Osteocyte (in vitro differentiated cells): ENCODE measurements around the gene FTSJ3. TPM values are rescaled to one million over a fixed set of nuclear protein-coding genes. Genes with fewer than 3 reads are reported as not detected.
A peak's percentile ranks its signal among the peaks of the same experiment; 100 is the strongest.
"Not testable (repeated sequence)": the region's sequence is repeated elsewhere in the genome, so short reads cannot be mapped to it uniquely, and the experiment has no call there.

Source experiments
- DNase-seq: peaks from one replicate; pipeline ENCODE4 v3.0.0; 2021; ENCODE audit warnings: mixed read lengths; ENCODE audit not compliant: unreplicated experiment; ENCODE audit errors: extremely low spot score
- H3K27ac Mint-ChIP-seq: one replicate; pipeline ENCODE4 v1.8.0; 2021; ENCODE audit warnings: mild to moderate bottlenecking, mixed read lengths; ENCODE audit not compliant: unreplicated experiment
- H3K27me3 Mint-ChIP-seq: one replicate; pipeline ENCODE4 v1.8.0; 2021; ENCODE audit warnings: mixed read lengths; ENCODE audit not compliant: unreplicated experiment
- H3K36me3 Mint-ChIP-seq: one replicate; pipeline ENCODE4 v1.8.0; 2021; ENCODE audit warnings: mixed read lengths; ENCODE audit not compliant: unreplicated experiment
- H3K4me1 Mint-ChIP-seq: one replicate; pipeline ENCODE4 v1.8.0; 2021; ENCODE audit warnings: mixed read lengths; ENCODE audit not compliant: unreplicated experiment
- H3K4me3 Mint-ChIP-seq: one replicate; pipeline ENCODE4 v1.8.0; 2021; ENCODE audit warnings: mild to moderate bottlenecking, moderate library complexity, mixed read lengths; ENCODE audit not compliant: unreplicated experiment
- H3K9me3 Mint-ChIP-seq: one replicate; pipeline ENCODE4 v1.8.0; 2021; ENCODE audit warnings: mixed read lengths; ENCODE audit not compliant: unreplicated experiment
- long read RNA-seq: library from polyadenylated mRNA; unstranded; transcript quantifications from one replicate; pipeline ENCODE4 v2.0.0, GENCODE V29; 2021
- total RNA-seq: library from RNA; stranded (reverse); gene quantifications from 2 replicates; pipeline ENCODE4 v1.2.1, GENCODE V29; 2021
- TF ChIP-seq, protein P1 (sequence below): fragments of 200-600 bp; sonication (generic); IDR thresholded peaks from 2 replicates; pipeline ENCODE4 v1.5.0; 2021; ENCODE audit warnings: antibody characterized with exemption, mild to moderate bottlenecking, moderate library complexity

Gene FTSJ3
- 36.1 and 37.4 TPM in 2 replicates for total RNA-seq
- long read RNA-seq, transcript FTSJ3-201 (21 exons, 3,559 nt), result major isoform, 183 of 250 reads
- long read RNA-seq, partial matches to known transcripts, result 50 of 250 reads
- long read RNA-seq, other reads (novel, unspliced or antisense), result 17 of 250 reads

DNA sequence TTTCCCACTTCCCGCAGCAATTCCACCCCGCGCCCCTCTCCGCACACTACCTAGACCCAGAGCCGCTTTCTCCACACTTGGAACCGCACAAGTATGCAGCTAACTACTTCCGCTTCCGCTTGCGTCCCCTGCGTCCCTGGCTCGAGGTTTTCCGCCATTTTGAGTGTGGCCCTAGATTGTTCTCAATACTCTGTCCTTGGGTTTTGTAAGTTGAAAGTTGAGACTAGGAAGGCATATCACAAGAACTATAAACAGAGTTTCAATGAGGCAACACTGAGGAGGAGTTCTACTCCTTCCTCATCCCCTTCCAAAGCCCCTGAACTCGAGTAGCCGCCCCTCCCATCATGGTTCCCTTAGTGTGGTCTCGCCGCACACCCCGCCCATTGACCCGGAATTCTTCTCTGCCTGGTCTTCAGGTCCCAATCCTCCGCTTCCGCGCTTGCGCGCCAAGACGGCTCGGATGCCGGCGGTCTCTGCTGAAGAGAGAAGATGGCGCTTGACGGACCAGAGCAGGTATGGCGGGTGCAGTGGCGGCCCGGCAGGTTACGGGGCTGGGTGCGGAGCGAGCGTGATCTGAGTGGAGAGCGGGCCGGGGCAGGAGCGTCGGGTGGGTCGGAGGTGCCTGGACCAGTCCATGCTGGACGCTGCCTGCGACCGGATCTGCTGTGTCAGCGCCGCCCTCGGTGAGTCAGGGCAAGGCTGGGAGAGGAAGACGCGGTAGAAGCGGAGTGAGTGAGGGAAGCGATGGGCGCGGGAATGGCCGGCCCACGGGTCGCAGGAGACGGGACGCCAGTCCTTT, at the start of gene FTSJ3, which contains the start of gene PSMC5:
Gene FTSJ3, minus strand, starts transcription at position 662 of the 799 bp plus-strand sequence. CDS start 761 bp downstream, outside the sequence.
Gene PSMC5, plus strand, starts transcription at position 430 of the 799 bp plus-strand sequence. Its CDS starts 60 bp downstream, at position 490.
- Mint-ChIP-seq H3K4me3 (peak within 1 kb of the TSS; percentile 98), H3K36me3 (peaks cover 52% of the 10 kb centered on the region), H3K27me3 (no peaks in the 10 kb centered on the region), H3K27ac (peak within 1 kb of the TSS; percentile 100), H3K9me3 (no peaks in the 10 kb centered on the region), H3K4me1 (peaks cover 27% of the 10 kb centered on the region)
- TF ChIP-seq, protein P1, sequence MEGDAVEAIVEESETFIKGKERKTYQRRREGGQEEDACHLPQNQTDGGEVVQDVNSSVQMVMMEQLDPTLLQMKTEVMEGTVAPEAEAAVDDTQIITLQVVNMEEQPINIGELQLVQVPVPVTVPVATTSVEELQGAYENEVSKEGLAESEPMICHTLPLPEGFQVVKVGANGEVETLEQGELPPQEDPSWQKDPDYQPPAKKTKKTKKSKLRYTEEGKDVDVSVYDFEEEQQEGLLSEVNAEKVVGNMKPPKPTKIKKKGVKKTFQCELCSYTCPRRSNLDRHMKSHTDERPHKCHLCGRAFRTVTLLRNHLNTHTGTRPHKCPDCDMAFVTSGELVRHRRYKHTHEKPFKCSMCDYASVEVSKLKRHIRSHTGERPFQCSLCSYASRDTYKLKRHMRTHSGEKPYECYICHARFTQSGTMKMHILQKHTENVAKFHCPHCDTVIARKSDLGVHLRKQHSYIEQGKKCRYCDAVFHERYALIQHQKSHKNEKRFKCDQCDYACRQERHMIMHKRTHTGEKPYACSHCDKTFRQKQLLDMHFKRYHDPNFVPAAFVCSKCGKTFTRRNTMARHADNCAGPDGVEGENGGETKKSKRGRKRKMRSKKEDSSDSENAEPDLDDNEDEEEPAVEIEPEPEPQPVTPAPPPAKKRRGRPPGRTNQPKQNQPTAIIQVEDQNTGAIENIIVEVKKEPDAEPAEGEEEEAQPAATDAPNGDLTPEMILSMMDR, result peak; percentile 62
- peak; percentile 98 for DNase-seq

DNA sequence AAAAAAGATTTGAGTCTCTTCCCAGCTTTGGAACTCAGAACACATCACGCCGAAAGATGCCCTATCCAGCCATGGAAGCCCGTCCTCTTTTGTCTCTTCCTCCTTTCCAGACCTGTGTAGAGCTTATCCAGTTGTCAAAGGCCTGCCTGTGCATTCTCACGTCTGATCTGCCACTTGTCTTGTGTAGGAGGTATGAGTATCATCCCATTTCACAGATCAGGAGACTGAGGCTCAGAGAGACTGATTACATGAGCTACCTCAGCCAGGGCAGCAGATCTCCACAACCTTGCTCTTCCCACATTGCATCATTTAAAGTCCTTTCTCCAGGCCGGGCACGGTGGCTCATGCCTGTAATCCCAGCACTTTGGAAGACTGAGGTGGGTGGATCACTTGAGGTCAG, 47.2 kb upstream of the FTSJ3 start:
- H3K4me3 Mint-ChIP-seq, H3K27ac Mint-ChIP-seq: not testable (repeated sequence)

DNA sequence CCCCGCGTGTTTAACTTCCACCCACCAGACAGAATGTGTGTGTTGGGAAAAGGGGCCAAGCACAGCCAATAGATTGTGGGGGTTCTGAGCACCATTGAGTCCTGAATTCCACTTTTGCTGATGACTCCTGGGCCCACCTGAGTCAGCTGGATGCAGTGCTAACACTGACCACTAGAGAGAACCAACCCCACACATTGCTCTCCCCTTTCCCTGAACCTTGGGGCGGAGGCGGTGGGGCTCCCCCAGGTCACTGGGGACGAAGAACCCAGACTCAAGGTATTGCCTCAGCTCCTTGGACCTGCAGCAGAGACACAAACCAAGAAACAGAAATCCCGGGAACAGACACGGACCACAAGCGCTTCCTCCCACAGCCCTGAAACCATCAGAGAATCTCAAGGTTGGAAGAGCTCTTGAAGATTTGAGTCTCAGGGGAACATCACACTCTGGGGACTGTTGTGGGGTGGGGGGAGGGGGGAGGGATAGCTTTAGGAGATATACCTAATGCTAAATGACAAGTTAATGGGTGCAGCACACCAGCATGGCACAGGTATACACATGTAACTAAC, 46.7 kb upstream of the FTSJ3 start:
- not testable (repeated sequence) for H3K27ac Mint-ChIP-seq, H3K4me3 Mint-ChIP-seq, H3K36me3 Mint-ChIP-seq, DNase-seq, H3K4me1 Mint-ChIP-seq, H3K9me3 Mint-ChIP-seq
- peaks cover 44% of the 10 kb centered on the region for H3K27me3 Mint-ChIP-seq

More for the DNA sequence above, 47.2 kb upstream of the FTSJ3 start:
- H3K36me3 Mint-ChIP-seq, H3K9me3 Mint-ChIP-seq, DNase-seq, H3K4me1 Mint-ChIP-seq: not testable (repeated sequence)
- peaks cover 43% of the 10 kb centered on the region for H3K27me3 Mint-ChIP-seq

GRCh38 chr17:63873577-63873976, 46.1 kb upstream of the FTSJ3 start, which contains the start of gene CSH2:
Gene CSH2, minus strand, starts transcription at chr17:63873677. Its CDS starts 63 bp downstream, at chr17:63873614.
- not testable (repeated sequence) for DNase-seq, H3K36me3 Mint-ChIP-seq, H3K27ac Mint-ChIP-seq, H3K4me3 Mint-ChIP-seq, H3K4me1 Mint-ChIP-seq, H3K9me3 Mint-ChIP-seq
- peaks cover 40% of the 10 kb centered on the region for H3K27me3 Mint-ChIP-seq

- H3K9me3 Mint-ChIP-seq, H3K27ac Mint-ChIP-seq, H3K4me1 Mint-ChIP-seq, H3K4me3 Mint-ChIP-seq, DNase-seq, H3K36me3 Mint-ChIP-seq: not testable (repeated sequence)
- H3K27me3 Mint-ChIP-seq, result peaks cover 29% of the 10 kb centered on the region
Observed at GRCh38 chr17:63871646-63872365, 44.3 kb upstream of the FTSJ3 start.

- not testable (repeated sequence) for H3K4me1 Mint-ChIP-seq, H3K4me3 Mint-ChIP-seq, H3K36me3 Mint-ChIP-seq, H3K9me3 Mint-ChIP-seq, H3K27ac Mint-ChIP-seq, DNase-seq
- peaks cover 29% of the 10 kb centered on the region for H3K27me3 Mint-ChIP-seq
Observed at GRCh38 chr17:63870292-63870665, 42.8 kb upstream of the FTSJ3 start.

DNA sequence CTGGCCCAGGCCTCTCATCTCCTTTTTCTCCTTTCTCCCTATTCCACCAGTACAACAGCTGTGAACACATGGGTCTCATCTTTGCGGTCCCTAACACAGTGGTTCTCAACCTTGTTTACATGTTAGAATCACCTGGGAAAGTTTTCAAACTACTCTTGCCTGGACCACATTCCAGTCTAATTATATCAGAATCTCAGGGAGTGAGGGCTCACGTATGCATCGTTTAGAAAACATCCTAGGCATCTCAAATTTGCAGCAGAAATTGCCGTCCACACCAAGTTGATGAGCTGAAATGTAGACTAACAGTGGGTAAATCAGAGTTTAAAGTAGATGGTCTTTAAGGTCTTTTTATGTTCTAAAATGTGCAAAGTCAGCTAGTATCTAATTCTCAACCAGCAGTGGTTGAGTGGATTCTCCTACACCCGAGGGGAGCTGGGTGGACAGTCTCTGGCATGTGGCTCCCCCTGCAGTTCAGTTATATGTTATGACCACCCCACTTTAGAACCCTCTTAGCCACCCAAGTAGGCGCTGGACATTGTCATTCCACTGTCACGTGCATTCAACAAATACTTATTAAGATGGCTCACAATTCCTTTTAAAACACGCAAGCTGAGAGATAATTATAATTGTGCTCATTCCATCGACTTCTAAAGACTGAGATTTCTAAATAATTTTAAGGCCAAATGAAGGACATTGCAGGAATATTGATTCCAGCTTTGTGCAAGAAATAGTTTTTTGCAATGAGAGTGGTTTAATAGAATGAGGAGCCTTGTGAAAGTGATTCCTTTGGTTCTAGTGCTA, 42.2 kb upstream of the FTSJ3 start:
- not testable (repeated sequence) for DNase-seq, H3K4me3 Mint-ChIP-seq, H3K9me3 Mint-ChIP-seq, H3K4me1 Mint-ChIP-seq, H3K27ac Mint-ChIP-seq, H3K36me3 Mint-ChIP-seq
- peaks cover 25% of the 10 kb centered on the region for H3K27me3 Mint-ChIP-seq
- TF ChIP-seq, protein P1, result peak; percentile 24

DNA sequence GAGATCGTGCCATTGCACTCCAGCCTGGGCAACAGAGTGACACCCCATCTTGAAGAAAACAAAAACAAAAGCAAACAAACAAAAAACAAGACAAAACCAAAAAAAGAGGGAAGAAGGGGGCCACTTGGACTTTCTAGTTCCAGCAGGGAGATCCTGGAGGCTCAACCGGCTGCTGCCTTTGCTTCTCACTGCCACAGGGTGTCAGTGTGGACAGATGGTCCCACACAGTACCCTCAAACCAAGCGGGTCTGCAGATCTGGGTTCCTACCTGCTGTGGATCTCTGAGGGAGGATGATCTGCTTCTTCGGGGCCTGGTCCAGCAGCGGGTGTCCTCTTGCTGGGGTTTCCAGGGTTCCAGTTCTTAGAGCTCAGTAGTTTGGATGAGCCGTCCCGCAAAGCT, 39.2 kb upstream of the FTSJ3 start:
- not testable (repeated sequence) for H3K4me1 Mint-ChIP-seq, H3K4me3 Mint-ChIP-seq, H3K36me3 Mint-ChIP-seq, H3K9me3 Mint-ChIP-seq, DNase-seq, H3K27ac Mint-ChIP-seq
- peaks cover 26% of the 10 kb centered on the region for H3K27me3 Mint-ChIP-seq
